ENCODE data around the gene NBPF9.
"Not testable (repeated sequence)": the region's sequence is repeated elsewhere in the genome, so short reads cannot be mapped to it uniquely, and the experiment has no call there.

DNA sequence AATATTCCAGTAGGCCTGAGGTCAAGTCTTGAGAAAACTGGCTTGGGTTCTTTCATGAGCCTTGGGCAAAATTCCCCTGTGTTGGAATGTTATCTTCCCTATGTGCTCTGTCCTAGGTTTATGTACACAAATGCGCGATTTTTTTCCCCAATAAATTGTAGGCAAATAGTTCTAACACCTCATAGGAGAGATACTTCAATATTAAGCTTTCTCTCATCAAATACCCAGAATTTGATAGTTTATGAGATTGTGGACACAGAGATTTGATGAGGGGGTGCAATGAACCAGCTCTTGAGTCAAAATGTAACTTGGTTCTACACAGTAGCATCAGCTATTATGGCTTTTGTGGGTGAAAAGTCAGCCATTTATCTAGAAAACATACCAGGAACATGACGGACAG is 38.7 kb downstream of the NBPF9 start:
- TF ChIP-seq, protein P1, sequence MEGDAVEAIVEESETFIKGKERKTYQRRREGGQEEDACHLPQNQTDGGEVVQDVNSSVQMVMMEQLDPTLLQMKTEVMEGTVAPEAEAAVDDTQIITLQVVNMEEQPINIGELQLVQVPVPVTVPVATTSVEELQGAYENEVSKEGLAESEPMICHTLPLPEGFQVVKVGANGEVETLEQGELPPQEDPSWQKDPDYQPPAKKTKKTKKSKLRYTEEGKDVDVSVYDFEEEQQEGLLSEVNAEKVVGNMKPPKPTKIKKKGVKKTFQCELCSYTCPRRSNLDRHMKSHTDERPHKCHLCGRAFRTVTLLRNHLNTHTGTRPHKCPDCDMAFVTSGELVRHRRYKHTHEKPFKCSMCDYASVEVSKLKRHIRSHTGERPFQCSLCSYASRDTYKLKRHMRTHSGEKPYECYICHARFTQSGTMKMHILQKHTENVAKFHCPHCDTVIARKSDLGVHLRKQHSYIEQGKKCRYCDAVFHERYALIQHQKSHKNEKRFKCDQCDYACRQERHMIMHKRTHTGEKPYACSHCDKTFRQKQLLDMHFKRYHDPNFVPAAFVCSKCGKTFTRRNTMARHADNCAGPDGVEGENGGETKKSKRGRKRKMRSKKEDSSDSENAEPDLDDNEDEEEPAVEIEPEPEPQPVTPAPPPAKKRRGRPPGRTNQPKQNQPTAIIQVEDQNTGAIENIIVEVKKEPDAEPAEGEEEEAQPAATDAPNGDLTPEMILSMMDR (IDR thresholded peaks at IDR 0.05; ENCODE audit: low read depth, low read length) = not testable (repeated sequence)
- TF ChIP-seq POLR2A (IDR thresholded peaks at IDR 0.05; ENCODE audit: extremely low read depth, insufficient read length) = not testable (repeated sequence)

All from NB4 (cell line).